NCI-H146 (cell line): ENCODE measurements around the gene TMEM163.
"Not testable (repeated sequence)": the region's sequence is repeated elsewhere in the genome, so short reads cannot be mapped to it uniquely, and the experiment has no call there.

Experiments
- DNase-seq: peaks from one replicate; lab custom pipeline; 2025; lab: John Stamatoyannopoulos, UW

TMEM163 gene

DNA sequence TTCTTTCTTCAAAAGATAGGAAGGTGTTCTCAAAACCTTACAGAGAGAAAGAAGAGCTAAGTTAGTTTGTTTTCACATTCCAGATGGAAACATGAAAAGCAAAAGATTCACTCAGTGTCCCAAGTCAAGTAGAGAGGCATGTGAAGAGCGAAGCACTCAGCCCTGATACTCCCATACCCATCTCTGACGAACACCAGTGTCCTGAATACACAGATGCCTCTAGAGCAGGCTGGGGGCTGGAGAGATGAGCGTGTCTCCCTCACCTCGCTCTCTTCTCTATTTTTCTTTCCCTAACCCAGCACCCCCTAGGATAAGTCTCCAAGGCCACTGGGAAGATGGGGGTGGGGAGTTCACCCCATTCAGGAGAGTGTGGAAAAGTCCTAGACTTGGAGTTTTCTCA lies 227.8 kb downstream of the TMEM163 start:
- DNase-seq: no peak

DNA sequence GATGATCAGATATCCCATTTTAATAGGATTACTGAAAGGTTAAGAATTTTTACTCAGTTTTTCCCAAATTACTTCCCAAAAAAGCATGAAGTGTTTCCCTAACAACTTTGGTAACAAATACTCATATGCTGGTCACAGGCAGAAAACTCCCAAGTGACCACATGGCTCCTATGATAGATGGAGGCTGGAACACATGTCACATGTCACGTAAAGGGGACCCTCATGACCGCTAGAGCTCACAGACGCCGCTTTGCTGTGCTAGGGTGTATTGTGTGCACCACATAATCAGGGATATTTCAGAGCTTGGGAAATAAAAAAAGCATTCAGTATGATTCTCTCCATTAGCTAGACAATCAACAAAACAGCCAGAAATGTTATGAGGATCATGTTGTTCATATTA lies 228.2 kb downstream of the TMEM163 start:
- no peak for DNase-seq

GRCh38 chr2:134489732-134490384 lies 228.9 kb downstream of the TMEM163 start:
- no peak for DNase-seq

DNA sequence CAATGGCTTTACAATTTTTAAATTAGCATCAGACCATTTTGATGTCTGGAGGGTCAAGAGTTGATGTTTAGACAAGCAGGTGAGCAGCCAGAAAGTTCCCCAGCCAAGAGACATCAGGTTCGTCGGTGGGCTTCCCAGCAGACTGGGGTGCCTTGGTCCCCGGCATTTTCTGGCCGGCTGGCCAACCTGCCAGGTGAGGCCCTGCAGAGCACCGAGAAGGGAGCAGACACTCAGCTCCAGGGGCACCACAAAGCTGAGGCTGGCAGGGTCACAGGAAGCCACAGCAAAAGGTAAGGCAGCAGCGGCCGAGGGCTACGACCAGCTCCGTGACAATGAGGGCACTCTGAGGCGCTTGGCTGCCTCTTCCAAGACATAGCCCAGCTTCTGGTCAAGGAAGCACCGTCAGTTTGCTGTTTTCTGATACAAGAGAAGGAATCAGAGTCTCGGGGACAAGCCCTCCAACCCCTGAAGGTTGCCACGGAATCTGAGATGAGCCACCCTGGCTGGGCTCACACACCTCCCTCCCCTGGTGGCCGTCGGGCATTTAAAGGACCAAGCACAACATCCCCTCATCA lies 235.9 kb downstream of the TMEM163 start:
- DNase-seq: no peak

- DNase-seq: no peak
Measured at GRCh38 chr2:134482131-134482723, 236.6 kb downstream of the TMEM163 start.

GRCh38 chr2:134479696-134480330 lies 239.0 kb downstream of the TMEM163 start:
- no peak for DNase-seq

- DNase-seq: not testable (repeated sequence)
Measured at GRCh38 chr2:134476982-134477381, 241.8 kb downstream of the TMEM163 start.

- no peak for DNase-seq
Measured at GRCh38 chr2:134470561-134471168, 248.1 kb downstream of the TMEM163 start.

DNA sequence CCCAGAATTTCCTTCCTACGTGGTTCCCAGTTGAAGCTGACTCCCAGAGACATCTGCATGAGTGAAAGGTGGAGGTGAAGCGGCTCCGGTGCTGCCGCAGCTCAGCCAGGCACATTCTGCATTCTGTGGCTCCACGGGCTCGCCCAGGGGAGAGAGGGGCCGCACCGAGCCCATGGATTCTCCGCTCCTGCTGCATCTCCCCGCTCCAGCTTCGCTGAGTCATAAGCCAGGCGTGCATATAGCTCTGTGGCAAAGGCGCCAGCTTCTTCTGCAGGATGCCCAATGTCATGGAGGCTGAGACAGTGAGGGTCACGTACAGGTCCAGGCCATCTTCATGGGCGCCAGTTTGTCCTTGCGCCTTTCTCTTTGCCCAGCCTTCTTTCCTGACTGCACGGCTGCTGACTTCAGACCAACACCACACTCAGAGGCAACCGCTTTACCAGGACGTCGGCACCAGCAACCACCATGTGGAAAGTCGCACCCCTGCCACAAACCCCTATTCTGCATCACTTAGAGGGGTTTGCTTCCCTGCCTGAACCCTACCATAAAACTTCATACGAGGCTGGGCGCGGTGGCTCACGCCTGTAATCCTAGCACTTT lies 249.2 kb downstream of the TMEM163 start:
- no peak for DNase-seq

GRCh38 chr2:134468776-134469175 lies 250.0 kb downstream of the TMEM163 start:
- no peak for DNase-seq

- no peak for DNase-seq
Measured at GRCh38 chr2:134468164-134468563, 250.6 kb downstream of the TMEM163 start.

- DNase-seq: peak; percentile 77
Measured at GRCh38 chr2:134466141-134466540, 252.7 kb downstream of the TMEM163 start.

DNA sequence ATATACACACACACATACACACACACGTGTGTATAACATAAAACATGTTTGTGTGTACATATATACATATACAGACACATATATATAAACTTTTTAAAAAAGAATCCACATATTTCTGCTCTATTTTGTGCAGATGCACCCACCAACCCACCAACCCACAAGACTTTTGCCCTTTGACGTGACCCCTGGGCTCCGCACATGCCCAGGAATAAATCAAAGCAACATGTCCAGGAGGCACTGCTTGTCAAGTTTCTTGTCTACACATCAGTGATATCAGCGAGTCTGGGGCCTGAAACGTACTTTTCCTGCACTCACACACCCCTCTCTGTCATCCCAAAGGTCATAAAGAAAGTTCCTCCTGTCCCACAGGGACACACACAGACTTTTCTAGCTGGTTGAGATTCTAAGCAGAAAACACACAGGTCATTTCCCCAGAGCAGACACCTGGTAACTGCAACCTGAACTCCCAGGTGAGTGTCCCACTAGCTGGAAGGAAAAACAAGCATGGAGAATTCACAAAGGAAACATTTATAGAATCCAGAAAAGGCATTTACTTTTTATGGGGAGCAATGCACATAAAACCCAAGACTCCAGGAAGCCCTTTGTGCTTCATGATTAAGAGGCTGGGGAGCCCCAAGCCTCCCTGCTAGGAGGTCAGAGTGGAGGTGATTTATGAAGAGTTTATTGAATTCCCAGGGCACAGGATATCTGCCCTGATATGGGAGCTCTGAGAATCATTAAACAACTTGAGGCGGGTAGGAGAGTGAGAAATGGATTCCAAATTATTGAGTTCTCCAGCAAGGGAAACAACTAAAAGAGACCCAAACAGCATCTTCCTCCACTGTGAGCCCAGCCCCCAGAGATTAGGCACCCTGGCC lies 253.3 kb downstream of the TMEM163 start:
- DNase-seq: no peak

- DNase-seq: no peak
Measured at GRCh38 chr2:134463699-134464022, 255.1 kb downstream of the TMEM163 start.

DNA sequence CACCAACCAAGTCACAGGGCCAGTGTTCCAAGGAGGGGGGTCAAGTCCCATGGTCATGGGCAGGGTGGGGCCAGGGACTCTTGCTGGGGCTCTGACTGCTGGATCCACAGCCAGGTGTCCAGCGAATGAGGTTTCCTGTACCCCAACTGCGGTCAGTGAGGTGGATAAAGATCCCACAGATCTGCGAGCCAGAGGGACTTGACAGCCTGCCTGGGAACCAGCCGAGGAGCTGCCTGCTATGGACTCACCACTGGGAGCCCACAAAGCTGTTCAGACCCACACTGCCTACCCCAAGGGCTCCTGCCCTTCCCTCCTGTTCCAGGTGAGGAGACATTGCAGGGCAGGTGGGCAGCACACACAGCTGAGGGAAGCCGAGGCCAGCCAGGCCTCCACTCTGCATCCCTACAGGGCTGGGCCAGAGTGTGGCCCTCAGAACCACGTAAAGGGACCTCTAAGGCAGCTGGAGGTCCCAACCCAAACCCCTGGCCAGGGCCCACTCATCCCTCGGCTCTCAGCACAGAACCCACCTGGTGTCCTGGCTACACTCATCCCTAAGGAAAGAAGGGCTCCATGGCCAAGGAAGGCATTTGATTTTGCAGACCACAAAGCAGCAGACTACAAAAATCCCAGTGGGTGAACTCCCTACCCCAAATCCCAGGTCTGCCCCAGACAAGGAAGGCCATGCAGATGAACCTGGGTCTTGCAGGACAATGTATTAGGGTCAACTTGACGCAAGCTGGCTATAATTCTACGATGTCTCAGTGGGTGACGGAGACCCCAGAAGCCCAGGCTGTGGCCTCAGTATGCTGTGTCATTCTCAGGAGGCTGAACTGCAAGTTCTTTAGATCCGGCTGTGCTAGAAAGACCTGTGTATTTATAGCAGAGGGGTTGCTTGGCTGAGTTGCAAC lies 255.8 kb downstream of the TMEM163 start:
- no peak for DNase-seq

- DNase-seq: no peak
Measured at GRCh38 chr2:134462275-134462674, 256.5 kb downstream of the TMEM163 start.

DNA sequence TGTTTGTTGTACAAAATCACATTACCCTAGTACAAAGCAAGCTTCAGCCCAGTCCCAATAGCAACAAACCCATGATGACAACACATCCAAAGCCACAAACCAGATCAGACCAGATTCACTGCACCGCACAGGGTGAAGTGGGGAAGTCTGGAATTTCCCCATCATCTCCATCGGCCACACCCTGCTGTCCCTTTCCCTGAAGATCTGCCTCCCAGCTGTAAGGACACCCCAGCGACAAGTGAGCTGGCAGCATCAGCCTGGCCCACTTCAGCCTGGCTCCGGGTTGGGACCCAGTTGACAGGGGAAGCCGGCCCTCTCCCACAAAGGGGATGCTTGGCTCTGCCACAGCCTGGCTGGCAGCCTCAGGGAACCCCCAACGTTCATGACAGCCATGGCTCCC lies 257.3 kb downstream of the TMEM163 start:
- no peak for DNase-seq

DNA sequence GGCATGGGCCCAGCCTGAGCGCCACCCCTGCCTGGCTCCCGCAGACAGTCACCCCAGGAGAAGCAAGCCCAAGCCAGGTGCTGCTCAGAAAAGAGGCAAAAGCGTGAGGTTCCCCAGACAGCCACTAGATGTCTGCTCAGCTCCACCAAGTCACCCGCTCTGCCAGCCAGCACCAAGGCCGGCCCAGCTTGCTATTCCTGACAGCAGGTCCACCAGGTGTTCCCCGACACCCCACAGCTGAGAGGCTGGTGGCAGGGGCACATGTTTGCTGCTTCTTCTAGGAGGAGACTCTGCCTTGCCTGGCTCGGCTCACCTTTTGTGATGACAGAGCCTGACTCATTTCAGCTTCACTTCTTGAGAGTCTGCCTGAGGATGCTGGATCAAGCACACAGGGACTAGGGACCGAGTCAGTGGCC lies 258.2 kb downstream of the TMEM163 start:
- peak; percentile 80 for DNase-seq

GRCh38 chr2:134459706-134460406 lies 258.9 kb downstream of the TMEM163 start:
- no peak for DNase-seq

DNA sequence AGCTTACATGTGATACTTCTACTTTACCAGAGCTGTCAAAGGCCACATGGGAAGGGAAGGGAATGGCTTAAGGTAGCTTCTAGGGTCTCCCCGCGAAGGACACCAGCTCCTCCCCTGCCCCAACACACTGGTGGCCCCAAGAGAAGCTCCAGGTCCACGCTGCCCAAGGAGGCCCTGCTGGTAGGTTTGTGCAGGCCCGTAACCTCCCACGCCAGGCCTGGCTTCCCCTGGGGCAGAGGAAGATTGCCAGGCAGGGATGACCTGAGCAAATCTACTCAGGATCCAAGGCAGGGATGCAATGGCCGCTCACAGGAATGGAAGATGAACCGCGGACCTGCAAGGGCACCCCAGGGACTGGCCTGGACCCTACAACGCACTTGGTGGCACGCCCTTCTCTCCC lies 259.9 kb downstream of the TMEM163 start:
- no peak for DNase-seq
